ENCODE measurements around the gene SIDT1.

Gene SIDT1

DNA sequence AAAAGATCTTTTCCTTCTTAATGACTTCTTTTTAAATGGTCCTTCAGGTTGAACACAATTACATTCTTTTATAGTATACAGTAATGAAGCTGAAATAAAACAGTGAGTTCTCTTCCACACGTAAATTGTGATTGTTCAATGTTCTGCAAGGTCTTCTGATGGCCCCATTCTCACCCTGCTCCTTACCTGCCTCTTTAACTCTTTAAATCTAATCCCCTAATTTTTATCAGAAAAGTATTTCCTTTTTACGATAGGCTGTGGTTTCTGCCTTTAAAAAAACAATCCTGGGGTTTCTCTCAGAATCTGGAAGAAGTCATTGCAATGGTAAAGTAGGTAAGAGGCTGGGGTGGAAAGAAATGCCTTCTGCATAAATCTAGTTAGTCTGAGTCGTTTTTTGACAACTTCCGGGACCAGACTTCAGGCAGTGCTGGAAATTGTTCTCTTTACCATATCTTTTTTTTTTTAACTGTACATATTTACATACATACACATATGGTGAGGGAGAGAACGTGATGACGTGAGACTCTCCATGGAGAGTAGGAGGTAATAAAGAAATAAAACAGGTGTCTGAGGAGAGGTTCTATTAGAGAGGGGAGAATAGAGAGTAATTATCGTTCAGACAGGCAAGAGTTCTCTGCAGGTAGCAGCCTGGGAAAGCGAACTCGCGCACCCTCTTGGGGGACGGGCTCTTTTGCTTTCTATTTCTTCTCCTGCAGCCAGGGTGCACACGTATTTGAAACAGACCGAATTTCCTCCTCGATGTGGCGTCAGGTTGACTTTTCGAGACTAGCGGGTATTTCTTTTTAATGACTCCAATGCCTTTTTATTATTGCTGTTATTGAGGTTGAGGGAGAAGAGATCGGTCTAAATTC is at the start of gene SIDT1:
Gene SIDT1, plus strand, starts transcription at position 730 of the 872 bp plus-strand sequence. CDS start 467 bp downstream, outside the sequence.
- Histone ChIP-seq H2AFZ (ENCODE audit: low read depth, low read length) (peak within 1 kb of the TSS; percentile 34), H3K4me1 (ENCODE audit: insufficient read depth, low read length) (peaks cover 16% of the 10 kb centered on the region), H3K27me3 (ENCODE audit: insufficient read depth, low read length) (peaks cover 70% of the 10 kb centered on the region), H3K4me3 (ENCODE audit: low read length) (peak within 1 kb of the TSS; percentile 33), H3K36me3 (ENCODE audit: insufficient read depth, low read length) (no peaks in the 10 kb centered on the region), H3K9me3 (ENCODE audit: low read length) (no peaks in the 10 kb centered on the region)

DNA sequence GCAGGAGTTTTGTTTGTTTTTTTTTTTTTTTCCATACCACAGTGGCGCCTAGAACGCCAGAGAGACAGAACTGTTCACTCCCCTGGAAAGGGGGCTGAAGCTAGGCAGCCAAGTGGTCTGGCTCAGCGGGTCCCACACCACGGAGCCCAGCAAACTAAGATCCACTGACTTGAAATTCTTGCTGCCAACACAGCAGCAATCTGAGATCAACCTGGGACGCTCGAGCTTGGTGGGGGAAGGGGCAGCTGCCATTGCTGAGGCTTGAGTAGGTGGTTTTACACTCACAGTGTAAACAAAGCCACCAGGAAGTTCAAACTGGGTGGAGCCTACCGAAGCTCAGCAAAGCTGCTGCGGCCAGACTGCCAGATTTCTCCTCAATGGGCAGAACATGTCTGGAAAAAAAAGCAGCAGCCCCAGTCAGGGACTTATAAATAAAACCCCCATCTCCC is 47.2 kb upstream of the SIDT1 start:
- Histone ChIP-seq H2AFZ (ENCODE audit: low read depth, low read length) (no peak overlapping the region), H3K4me3 (ENCODE audit: low read length) (no peak overlapping the region), H3K27me3 (ENCODE audit: insufficient read depth, low read length) (no peaks in the 10 kb centered on the region), H3K9me3 (ENCODE audit: low read length) (no peaks in the 10 kb centered on the region), H3K36me3 (ENCODE audit: insufficient read depth, low read length) (peaks cover 16% of the 10 kb centered on the region), H3K4me1 (ENCODE audit: insufficient read depth, low read length) (no peaks in the 10 kb centered on the region)

DNA sequence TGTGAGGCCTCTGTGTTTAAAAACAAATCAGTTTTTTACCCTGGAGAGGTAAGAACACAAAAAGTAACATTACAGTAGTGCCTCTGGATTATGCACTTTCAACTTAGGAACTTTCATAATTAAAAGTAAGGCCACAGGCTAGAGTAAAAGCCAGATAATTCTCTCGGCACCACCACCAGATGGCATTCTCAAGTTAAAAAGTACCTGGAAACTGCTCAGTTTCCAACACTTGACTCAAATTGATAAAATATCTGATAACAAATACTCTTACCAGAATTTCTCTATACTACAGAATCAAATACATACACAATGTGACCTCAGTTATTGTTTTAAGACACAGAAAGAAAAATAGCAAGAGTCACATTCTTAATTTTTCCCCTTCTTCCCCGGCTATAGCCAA is 37.3 kb upstream of the SIDT1 start:
- peaks cover 11% of the 10 kb centered on the region for H3K36me3 ChIP-seq (ENCODE audit: insufficient read depth, low read length)
- no peak overlapping the region for H3K4me3 ChIP-seq (ENCODE audit: low read length)
- H3K4me1 ChIP-seq (ENCODE audit: insufficient read depth, low read length) = peaks cover 4% of the 10 kb centered on the region
- H3K27me3 ChIP-seq (ENCODE audit: insufficient read depth, low read length) = no peaks in the 10 kb centered on the region
- no peaks in the 10 kb centered on the region for H3K9me3 ChIP-seq (ENCODE audit: low read length)
- no peak overlapping the region for H2AFZ ChIP-seq (ENCODE audit: low read depth, low read length)

DNA sequence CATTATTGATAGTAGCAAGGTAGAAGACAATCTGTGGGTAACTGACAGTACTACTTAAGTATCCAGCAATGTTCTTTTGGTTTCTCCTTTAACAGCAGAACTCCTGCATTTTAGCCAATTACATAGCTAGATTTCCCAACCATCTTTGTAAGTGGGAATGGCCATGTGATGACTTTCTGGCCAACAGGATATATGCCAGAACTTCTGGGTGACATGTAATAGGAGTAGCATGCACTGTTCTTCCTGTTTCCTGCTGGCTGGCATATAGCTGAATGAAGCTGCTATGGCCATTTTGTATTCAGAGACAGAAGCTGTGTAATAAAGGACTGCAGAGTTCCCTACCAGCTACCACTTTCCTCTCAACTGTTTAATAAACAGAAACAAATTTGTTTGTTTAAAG is 35.4 kb upstream of the SIDT1 start:
- no peaks in the 10 kb centered on the region for H3K27me3 ChIP-seq (ENCODE audit: insufficient read depth, low read length)
- H2AFZ ChIP-seq (ENCODE audit: low read depth, low read length) = no peak overlapping the region
- no peaks in the 10 kb centered on the region for H3K9me3 ChIP-seq (ENCODE audit: low read length)
- H3K4me3 ChIP-seq (ENCODE audit: low read length) = no peak overlapping the region
- H3K36me3 ChIP-seq (ENCODE audit: insufficient read depth, low read length) = peaks cover 14% of the 10 kb centered on the region
- peaks cover 4% of the 10 kb centered on the region for H3K4me1 ChIP-seq (ENCODE audit: insufficient read depth, low read length)

DNA sequence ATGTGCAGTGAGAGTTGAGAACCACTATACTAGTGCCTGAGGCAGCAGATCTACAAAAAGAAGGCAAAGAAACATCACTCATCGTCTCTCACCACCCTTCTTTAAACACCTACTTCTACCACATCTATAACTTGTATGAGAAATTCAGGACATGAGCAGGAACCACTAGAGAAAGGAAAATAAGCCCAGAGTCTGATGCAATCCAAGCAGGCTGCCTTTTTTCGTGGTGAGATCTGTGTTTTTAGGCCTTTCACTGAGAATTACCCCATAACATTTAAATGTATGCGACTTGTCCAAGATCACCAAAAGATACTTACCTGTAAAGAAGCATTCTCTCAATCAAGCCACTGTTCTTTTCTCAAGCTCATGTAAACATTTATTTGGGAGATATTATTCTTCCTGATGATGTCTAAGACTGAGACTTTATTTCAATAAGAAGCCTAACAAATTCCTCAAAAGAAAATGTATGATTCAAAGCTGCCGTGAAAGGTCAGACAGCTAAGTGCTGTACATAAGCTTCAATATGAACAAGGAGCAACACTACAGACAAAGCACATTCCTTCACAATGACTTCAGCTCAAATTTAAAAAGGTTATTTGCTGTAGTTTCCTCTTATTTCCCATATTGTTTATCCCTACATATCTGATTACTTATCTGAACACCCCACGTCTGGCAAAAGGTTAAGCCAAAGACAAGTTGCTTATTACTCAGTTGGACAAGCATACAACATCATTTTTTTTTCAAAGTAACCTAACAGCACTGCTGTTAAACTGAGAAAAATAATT is 33.9 kb upstream of the SIDT1 start:
- H3K4me1 ChIP-seq (ENCODE audit: insufficient read depth, low read length) = peaks cover 4% of the 10 kb centered on the region

DNA sequence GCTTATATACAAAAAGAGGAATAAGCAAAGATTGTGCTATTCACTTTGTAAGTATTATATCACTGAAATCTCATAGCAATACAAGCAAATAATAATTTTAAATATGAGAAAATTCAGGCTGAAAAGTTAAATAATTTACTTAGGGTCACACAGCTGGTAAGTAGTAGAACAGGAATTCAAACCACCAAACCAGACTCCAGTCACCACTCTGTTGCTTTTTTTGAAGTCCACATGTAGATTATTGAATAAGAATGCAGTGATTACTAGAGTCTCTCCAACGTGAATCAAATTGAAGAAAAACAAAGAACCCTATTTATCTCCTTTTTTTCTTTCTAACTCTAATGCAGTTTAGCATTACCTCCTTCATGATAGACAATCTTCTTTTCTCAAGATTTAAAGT is 33.3 kb upstream of the SIDT1 start:
- Histone ChIP-seq H2AFZ (ENCODE audit: low read depth, low read length) (no peak overlapping the region), H3K36me3 (ENCODE audit: insufficient read depth, low read length) (peaks cover 12% of the 10 kb centered on the region)

More for the DNA sequence above, 33.9 kb upstream of the SIDT1 start:
- Histone ChIP-seq H3K9me3 (ENCODE audit: low read length) (no peaks in the 10 kb centered on the region), H3K27me3 (ENCODE audit: insufficient read depth, low read length) (no peaks in the 10 kb centered on the region), H2AFZ (ENCODE audit: low read depth, low read length) (no peak overlapping the region), H3K36me3 (ENCODE audit: insufficient read depth, low read length) (peaks cover 12% of the 10 kb centered on the region), H3K4me3 (ENCODE audit: low read length) (no peak overlapping the region)

DNA sequence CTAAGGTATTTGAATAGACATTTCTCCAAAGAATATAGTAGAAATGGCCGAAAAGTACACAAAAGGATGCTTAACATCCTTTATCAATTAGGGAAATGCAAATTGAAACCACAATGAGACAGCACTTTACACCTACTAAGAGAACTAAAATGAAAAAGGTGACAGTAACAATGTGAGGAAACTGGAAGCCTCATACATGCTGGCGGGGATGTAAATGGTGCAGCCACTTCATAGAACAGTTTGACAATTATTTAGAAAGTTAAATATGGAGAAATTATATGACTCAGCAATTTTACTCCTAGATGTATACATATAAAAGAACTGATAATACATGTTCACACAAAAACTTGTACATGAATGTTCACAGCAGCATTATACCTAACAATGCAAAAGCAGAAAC is 30.8 kb upstream of the SIDT1 start:
- H3K36me3 ChIP-seq (ENCODE audit: insufficient read depth, low read length) = peaks cover 15% of the 10 kb centered on the region
- H3K9me3 ChIP-seq (ENCODE audit: low read length) = no peaks in the 10 kb centered on the region

More for the DNA sequence above, 33.3 kb upstream of the SIDT1 start:
- Histone ChIP-seq H3K27me3 (ENCODE audit: insufficient read depth, low read length) (no peaks in the 10 kb centered on the region), H3K4me3 (ENCODE audit: low read length) (no peak overlapping the region), H3K4me1 (ENCODE audit: insufficient read depth, low read length) (peaks cover 4% of the 10 kb centered on the region), H3K9me3 (ENCODE audit: low read length) (no peaks in the 10 kb centered on the region)

DNA sequence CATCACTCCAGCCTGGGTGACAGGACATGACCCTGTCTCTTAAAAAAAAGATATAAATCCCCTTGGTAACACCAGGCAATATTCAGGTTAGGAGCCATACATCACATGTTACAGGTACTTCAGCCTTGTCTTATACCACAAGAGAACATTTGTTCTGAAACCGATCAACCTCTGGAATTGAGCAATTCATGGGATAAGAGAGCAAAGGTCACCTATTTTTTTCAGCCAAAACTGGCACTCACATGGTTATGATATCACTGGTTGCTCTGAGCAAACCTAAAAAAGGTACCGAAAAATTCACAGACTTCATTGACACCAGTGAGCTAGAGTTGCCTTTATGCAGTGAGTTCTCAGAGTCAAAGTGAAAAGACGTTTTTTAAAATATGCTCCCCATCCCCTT is 26.5 kb upstream of the SIDT1 start:
- no peaks in the 10 kb centered on the region for H3K9me3 ChIP-seq (ENCODE audit: low read length)
- no peaks in the 10 kb centered on the region for H3K4me1 ChIP-seq (ENCODE audit: insufficient read depth, low read length)
- H3K27me3 ChIP-seq (ENCODE audit: insufficient read depth, low read length) = no peaks in the 10 kb centered on the region
- H3K36me3 ChIP-seq (ENCODE audit: insufficient read depth, low read length) = peaks cover 6% of the 10 kb centered on the region
- no peak overlapping the region for H2AFZ ChIP-seq (ENCODE audit: low read depth, low read length)
- no peak overlapping the region for H3K4me3 ChIP-seq (ENCODE audit: low read length)

More for the DNA sequence above, 30.8 kb upstream of the SIDT1 start:
- Histone ChIP-seq H3K4me1 (ENCODE audit: insufficient read depth, low read length) (peaks cover 4% of the 10 kb centered on the region), H3K27me3 (ENCODE audit: insufficient read depth, low read length) (no peaks in the 10 kb centered on the region), H3K4me3 (ENCODE audit: low read length) (no peak overlapping the region), H2AFZ (ENCODE audit: low read depth, low read length) (no peak overlapping the region)

DNA sequence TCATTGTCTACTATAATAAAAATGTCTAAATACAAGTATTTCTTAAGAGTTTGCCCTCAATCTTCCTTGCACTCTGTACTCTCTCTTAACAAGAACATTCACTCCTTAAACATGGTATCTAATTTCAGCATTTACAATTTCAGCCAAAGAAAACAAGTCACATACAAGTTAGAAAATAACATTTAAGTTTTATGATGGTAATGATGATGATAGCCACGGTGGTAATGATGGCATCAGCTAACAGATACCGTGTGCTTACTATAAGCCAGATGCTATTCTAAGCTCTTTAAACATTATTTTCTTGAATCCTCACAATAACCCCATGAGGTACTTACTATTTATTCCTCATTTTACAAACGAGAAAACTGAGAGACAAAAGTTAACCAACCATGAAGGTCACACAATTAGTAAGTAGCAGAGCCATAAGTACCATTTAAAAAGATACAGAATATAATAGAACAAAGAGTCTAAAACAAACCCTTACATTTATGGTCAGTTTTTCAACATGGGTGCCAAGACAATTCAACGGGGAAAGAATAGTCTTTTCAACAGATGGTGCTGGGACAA is 24.8 kb upstream of the SIDT1 start:
- H3K36me3 ChIP-seq (ENCODE audit: insufficient read depth, low read length) = peaks cover 3% of the 10 kb centered on the region
- H3K27me3 ChIP-seq (ENCODE audit: insufficient read depth, low read length) = no peaks in the 10 kb centered on the region
- no peaks in the 10 kb centered on the region for H3K4me1 ChIP-seq (ENCODE audit: insufficient read depth, low read length)
- H3K4me3 ChIP-seq (ENCODE audit: low read length) = no peak overlapping the region
- H3K9me3 ChIP-seq (ENCODE audit: low read length) = no peaks in the 10 kb centered on the region
- H2AFZ ChIP-seq (ENCODE audit: low read depth, low read length) = no peak overlapping the region

DNA sequence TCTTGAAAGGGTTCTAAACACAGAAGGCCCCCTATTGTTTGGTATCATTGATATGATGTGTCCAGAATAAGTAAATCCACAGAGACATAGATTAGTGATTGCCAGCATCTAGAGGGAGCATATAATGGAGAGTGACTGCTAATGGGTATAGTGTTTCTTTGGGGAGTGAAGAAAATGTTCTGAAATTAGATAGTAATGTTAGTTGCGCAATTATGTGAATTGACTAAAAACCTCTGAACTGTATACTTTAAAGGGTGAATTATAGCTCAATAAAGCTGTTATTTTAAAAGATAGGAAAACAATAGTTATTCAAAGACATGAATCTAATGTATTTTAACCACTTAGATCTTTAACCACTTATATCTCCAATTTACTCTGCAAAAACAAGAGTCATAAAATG is 23.4 kb upstream of the SIDT1 start:
- H3K9me3 ChIP-seq (ENCODE audit: low read length) = no peaks in the 10 kb centered on the region
- H3K36me3 ChIP-seq (ENCODE audit: insufficient read depth, low read length) = peaks cover 3% of the 10 kb centered on the region
- H3K27me3 ChIP-seq (ENCODE audit: insufficient read depth, low read length) = no peaks in the 10 kb centered on the region
- H3K4me1 ChIP-seq (ENCODE audit: insufficient read depth, low read length) = peaks cover 7% of the 10 kb centered on the region
- H3K4me3 ChIP-seq (ENCODE audit: low read length) = no peak overlapping the region
- H2AFZ ChIP-seq (ENCODE audit: low read depth, low read length) = no peak overlapping the region

DNA sequence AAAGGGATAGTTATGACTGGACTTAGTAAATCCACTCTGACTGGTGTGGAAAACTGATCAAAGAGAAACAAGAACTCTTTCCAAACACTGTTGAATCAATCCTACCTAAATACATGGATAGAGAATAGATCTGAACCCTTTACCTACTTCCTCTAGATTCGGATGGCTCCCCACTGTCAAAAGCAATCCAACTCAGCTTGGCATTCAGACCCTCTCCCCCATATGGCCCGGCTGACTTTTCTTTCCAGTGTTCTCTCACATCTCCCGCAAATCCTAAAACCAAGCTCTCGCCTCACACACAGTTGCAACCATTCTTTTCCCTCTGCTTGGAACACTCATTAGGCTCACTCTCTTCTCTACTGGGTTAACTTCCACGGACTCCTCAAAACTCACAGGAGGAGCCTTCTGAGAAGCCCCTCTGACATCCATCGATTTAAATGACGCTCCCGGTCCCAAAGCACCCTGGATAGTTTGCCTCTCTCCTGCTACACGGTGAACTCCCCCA is 18.0 kb upstream of the SIDT1 start:
- Histone ChIP-seq H3K4me1 (ENCODE audit: insufficient read depth, low read length) (peaks cover 11% of the 10 kb centered on the region), H3K9me3 (ENCODE audit: low read length) (peaks cover 1% of the 10 kb centered on the region), H2AFZ (ENCODE audit: low read depth, low read length) (peak overlapping the region; percentile 89), H3K36me3 (ENCODE audit: insufficient read depth, low read length) (no peaks in the 10 kb centered on the region), H3K4me3 (ENCODE audit: low read length) (peak overlapping the region; percentile 89), H3K27me3 (ENCODE audit: insufficient read depth, low read length) (no peaks in the 10 kb centered on the region)

DNA sequence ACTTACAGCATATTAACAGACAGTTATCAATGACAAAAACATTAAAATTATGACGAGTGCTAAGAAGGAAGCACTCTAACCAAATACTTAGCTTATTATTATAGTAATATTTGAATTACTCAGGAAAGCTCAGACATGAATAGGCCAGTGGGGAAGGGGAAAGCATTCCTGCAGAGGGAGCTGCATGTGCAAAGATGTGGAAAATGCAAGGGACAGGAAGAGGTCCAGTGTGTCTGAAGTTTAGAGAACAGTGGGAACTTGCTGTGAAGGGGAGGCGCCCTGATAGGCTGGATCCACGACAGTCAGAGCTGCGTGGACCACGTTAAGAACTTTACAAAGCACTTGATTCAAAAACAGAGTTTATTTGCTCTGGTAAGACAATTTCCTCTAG is 16.2 kb upstream of the SIDT1 start:
- Histone ChIP-seq H3K9me3 (ENCODE audit: low read length) (peaks cover 1% of the 10 kb centered on the region), H3K4me3 (ENCODE audit: low read length) (peak overlapping the region; percentile 89), H2AFZ (ENCODE audit: low read depth, low read length) (no peak overlapping the region), H3K4me1 (ENCODE audit: insufficient read depth, low read length) (peaks cover 11% of the 10 kb centered on the region), H3K36me3 (ENCODE audit: insufficient read depth, low read length) (no peaks in the 10 kb centered on the region), H3K27me3 (ENCODE audit: insufficient read depth, low read length) (no peaks in the 10 kb centered on the region)

DNA sequence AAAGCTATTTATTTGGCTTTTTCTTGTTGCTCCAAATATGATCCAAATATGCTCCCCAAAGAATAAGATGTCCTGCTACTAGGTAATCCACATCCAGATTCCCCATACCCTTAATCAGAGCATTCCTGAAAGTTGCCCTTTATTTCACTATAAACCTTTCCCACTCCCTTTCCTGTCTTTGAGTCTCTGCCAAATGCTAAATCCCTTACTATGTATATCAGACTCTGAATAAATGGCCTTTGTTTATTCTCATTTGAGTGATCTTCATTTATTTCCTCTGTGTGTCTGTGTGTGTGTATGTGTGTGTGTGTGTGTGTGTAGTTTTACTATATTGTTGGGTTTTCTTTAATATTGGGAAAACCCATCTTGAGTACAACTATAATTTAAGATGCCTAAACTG is 10.4 kb upstream of the SIDT1 start:
- Histone ChIP-seq H3K4me1 (ENCODE audit: insufficient read depth, low read length) (no peaks in the 10 kb centered on the region), H3K27me3 (ENCODE audit: insufficient read depth, low read length) (peaks cover 17% of the 10 kb centered on the region), H3K4me3 (ENCODE audit: low read length) (no peak overlapping the region), H2AFZ (ENCODE audit: low read depth, low read length) (no peak overlapping the region), H3K9me3 (ENCODE audit: low read length) (peaks cover 1% of the 10 kb centered on the region), H3K36me3 (ENCODE audit: insufficient read depth, low read length) (no peaks in the 10 kb centered on the region)
